GM10248 (cell line): ENCODE data around the gene TANC1.

Experiments used
- CTCF ChIA-PET: fragments of 300-600 bp; sonication (Branson Sonifier 250); formaldehyde crosslinking; extraction: SDS; loops from one replicate; lab custom pipeline; 2021; ENCODE audit warnings: antibody characterized with exemption; lab: Yijun Ruan, JAX
- POLR2A ChIA-PET: fragments of 350-650 bp; sonication (Branson Sonifier 250); formaldehyde crosslinking; extraction: SDS; loops from one replicate; lab custom pipeline; 2020; ENCODE audit warnings: antibody characterized with exemption; lab: Yijun Ruan, JAX
- DNase-seq: peaks from one replicate; pipeline ENCODE4 v3.0.0; 2012; ENCODE audit errors: extremely low spot score
- TF ChIP-seq, protein P1 (sequence below): IDR thresholded peaks from 2 replicates; pipeline ENCODE4 v1.5.1; 2012; ENCODE audit warnings: mild to moderate bottlenecking, low read depth; ENCODE audit errors: extremely low read depth, missing control alignments, control extremely low read depth

The TANC1 gene

DNA sequence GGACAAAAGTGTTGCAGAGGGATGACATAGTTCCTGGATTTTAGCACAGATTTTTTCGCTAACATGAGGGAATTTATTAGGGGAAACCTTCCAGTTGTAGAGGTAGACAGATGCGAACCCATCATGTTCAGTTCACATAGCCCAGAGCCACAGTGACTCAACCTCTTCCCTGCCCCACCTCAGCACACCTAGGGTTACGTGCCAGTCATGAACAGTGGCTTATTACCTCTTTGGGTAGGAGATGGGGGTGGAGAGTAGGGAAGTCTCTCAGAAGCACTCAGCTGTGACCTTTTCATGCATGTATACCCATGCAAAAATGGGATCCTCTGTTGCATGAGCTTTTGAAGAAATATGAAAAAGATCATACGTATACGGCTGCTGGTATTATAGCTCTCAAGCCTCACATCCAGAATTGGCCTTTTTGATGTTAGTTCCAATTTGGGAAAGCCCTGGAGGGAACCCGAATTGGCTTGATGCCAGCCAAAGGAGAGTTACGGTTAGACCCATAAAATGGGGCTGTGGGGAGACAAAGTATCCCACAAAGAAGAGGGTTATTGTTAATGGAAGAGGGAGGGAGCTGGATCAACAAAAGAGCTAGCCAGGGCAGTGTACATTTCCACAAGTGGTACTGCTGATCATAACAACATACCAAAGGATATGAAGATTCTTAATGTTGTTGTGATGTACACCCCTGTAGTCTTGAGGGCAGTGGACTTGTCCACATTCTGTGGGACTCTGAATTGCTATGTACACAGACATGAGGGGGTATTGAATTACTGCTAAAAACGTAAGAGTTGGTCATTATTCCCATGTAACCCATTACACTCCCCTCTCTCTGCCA is 4.9 kb downstream of the TANC1 start:
- CTCF ChIA-PET, result interaction anchor here (1.3 to 1.4 kb wide), 3 partner anchors 53 to 145 kb away, joined by 3 read pairs; no protein-coding TSS in a partner anchor
- DNase-seq, result no peak
- POLR2A ChIA-PET, result no interaction called here
- TF ChIP-seq, protein P1, sequence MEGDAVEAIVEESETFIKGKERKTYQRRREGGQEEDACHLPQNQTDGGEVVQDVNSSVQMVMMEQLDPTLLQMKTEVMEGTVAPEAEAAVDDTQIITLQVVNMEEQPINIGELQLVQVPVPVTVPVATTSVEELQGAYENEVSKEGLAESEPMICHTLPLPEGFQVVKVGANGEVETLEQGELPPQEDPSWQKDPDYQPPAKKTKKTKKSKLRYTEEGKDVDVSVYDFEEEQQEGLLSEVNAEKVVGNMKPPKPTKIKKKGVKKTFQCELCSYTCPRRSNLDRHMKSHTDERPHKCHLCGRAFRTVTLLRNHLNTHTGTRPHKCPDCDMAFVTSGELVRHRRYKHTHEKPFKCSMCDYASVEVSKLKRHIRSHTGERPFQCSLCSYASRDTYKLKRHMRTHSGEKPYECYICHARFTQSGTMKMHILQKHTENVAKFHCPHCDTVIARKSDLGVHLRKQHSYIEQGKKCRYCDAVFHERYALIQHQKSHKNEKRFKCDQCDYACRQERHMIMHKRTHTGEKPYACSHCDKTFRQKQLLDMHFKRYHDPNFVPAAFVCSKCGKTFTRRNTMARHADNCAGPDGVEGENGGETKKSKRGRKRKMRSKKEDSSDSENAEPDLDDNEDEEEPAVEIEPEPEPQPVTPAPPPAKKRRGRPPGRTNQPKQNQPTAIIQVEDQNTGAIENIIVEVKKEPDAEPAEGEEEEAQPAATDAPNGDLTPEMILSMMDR, result no peak

DNA sequence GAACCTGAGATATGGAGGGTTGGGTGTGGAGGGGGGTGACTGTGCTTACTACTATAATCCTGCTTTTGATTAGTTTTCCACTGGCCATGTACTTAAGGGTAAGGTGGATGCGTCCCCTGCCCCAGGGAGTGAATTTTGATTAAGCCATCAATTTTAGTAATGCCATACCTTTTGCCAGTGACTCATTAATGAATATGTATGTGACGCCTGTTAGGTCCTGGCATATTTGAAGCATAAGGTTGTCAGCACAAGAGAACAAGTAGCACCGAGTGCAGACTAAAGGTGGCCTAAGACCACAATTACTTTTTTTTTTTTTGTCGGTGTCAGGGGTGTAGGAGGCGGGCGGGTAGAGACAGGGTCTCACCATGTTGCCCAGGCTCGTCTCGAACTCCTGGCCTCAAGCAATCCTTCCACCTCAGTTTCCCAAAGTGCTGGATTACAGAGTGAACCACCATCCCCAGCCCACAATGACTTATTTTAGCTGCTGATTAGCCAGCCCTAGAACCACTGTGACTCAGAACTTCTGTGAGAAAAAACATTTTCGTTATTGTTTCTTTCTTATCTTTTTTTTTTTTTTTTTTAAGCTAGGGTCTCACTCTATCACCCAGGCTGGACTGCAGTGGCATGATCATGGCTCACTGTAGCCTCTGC is 7.0 kb downstream of the TANC1 start:
- POLR2A ChIA-PET, result no interaction called here
- CTCF ChIA-PET, result no interaction called here
- TF ChIP-seq, protein P1, result no peak
- DNase-seq, result no peak

DNA sequence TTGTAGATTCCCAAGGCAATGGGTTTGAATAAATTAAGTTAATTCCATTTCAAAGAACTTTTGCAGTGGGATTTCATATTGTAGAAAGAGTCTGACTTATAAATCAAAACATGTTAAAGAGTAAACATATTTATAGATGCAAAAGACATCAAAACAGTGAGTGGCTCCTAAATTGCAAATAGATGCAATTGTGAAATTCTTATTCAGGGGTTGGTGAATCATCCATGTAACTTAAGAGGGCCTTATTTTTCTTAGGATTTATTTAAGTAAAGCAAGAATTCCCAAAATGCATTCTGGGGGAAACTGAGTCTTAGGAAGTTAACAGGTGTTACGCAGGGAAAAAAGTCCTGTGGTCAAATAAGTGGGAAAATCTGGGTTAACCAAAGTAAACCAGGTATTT is 11.3 kb downstream of the TANC1 start:
- no peak for DNase-seq
- ChIA-PET POLR2A (no interaction called here), CTCF (interaction anchor here (1.0 kb wide), 1 partner anchor 17 kb away, joined by 3 read pairs; no protein-coding TSS in a partner anchor)
- TF ChIP-seq, protein P1, result no peak

DNA sequence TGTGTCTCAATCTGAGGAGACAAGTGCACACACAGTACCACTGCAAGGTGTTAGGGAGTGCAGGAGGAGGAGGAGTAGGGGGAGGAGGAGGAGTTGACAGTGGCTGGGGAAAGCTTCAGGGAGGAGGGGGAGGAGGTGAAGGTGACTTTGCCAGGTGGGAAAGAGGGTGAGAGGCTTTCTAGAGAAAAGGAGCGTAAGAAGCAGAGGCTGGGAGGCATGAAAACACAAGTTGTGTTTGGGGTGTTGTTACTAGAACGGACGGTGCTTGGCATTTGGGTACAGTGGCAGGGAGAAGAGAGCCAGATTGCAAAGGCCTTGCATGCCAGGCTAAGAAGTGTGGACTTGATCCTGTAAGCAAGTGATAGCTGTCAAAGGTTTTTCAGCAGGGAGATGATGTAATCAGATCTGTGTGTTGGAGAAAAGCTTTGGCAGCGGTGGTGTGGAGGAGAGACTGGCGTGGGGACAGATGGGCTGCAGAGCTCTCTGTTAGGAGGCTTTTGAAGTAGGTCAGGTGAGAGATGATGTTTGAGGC is 16.2 kb downstream of the TANC1 start:
- DNase-seq, result no peak
- CTCF ChIA-PET, result interaction anchor here (1.3 to 5.8 kb wide), 2 partner anchors 14 to 34 kb away, joined by 3 to 31 read pairs; no protein-coding TSS in a partner anchor
- POLR2A ChIA-PET, result no interaction called here
- TF ChIP-seq, protein P1, result no peak

DNA sequence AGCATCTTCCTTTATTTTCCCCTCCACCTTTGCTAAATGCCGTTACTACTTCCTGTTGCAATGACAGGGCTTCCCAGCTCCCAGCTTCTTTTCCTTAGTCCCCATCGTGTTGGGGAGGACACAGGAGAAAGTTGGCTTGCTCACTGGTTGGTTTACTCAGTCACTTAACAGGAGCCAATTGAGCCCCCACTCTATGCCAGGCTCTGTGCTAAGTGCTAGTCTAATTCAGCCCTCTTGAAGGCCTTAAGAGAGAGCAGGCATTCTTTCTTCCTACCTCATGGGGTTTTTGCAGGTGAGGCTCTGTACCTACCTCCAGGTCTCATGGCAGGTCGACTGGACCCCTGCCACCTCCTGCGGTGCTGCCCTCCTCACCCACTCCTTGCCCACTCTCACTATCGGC is 20.1 kb downstream of the TANC1 start:
- POLR2A ChIA-PET, result no interaction called here
- CTCF ChIA-PET, result interaction anchor here (2.0 to 5.8 kb wide), 2 partner anchors 10 to 11 kb away, joined by 6 to 31 read pairs; no protein-coding TSS in a partner anchor
- TF ChIP-seq, protein P1, result no peak
- no peak for DNase-seq

DNA sequence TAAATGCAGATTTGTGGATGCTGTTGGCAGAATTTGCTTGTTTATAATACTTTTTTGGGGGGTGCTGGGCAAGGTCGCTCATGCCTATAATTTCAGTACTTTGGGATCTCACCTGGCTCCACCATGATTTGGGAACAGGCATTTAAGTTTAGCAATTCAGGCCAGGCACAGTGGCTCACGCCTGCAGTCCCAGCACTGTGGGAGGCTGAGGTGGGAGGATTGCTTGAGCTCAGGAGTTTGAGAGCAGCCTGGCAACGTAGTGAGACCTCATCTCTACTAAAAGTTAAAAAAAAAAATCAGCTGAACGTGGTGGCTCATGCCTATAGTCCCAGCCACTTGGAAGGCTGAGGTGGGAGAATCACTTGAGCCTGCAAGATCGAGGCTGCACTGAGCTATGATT is 20.7 kb downstream of the TANC1 start:
- no peak for DNase-seq
- TF ChIP-seq, protein P1, result no peak
- POLR2A ChIA-PET, result no interaction called here
- CTCF ChIA-PET, result interaction anchor here (5.8 kb wide), 1 partner anchor 9 kb away, joined by 31 read pairs; no protein-coding TSS in a partner anchor
